Measurements from ENCODE around the gene TMEM169. TPM values are rescaled to one million over a fixed set of nuclear protein-coding genes. Genes with fewer than 3 reads are reported as not detected.

Gene TMEM169
- total and polyA plus RNA-seq, 4 donors = 0.42 to 1.9 (median 0.80) TPM

- peaks cover 0 to 16% (median 11%) of the 10 kb centered on the region in 4 donors for H3K36me3 ChIP-seq (ENCODE audit: control insufficient read depth in 4 of 4, insufficient read depth in 3 of 4, low read depth in 1 of 4, low read length in 3 of 4)
- DNase-seq (ENCODE audit: low spot score) = no peak
- peaks cover 4 to 43% (median 29%) of the 10 kb centered on the region in 4 donors for H3K4me1 ChIP-seq (ENCODE audit: control insufficient read depth in 4 of 4, insufficient read depth in 4 of 4, low read length in 3 of 4)
- 14% methylated on average over 1 of the region's 1 CpG for WGBS
- H3K27ac ChIP-seq (ENCODE audit: low read depth in 1 of 2, low read length in 2 of 2) = peak overlapping the region; percentile 86 to 90
- H3K27me3 ChIP-seq (ENCODE audit: control insufficient read depth in 4 of 4, insufficient read depth in 4 of 4, low read length in 3 of 4) = no peaks in the 10 kb centered on the region
- H3K4me3 ChIP-seq (ENCODE audit: low read depth in 1 of 3, low read length in 3 of 3) = peak overlapping the region; percentile 18 to 96 (median 75)
- no peaks in the 10 kb centered on the region for H3K9me3 ChIP-seq (ENCODE audit: control insufficient read depth in 4 of 4, low read length in 3 of 4)
- TF ChIP-seq TAF1 (conservative IDR thresholded peaks at IDR 0.05) (no peak), SP1 (IDR thresholded peaks at IDR 0.05) (no peak), YY1 (IDR thresholded peaks at IDR 0.05) (no peak), HNF4G (IDR thresholded peaks at IDR 0.05) (no peak), ZBTB33 (IDR thresholded peaks at IDR 0.05) (no peak), FOXA1 (IDR thresholded peaks at IDR 0.05) (no peak), RXRA (IDR thresholded peaks at IDR 0.05) (no peak), HNF4A (conservative IDR thresholded peaks at IDR 0.05) (no peak)
- H3K9ac ChIP-seq (ENCODE audit: low read depth in 1 of 2, low read length in 2 of 2) = peak overlapping the region; percentile 66 to 97
Measured at GRCh38 chr2:216110620-216111019, 28.9 kb downstream of the TMEM169 start.

- no peaks in the 10 kb centered on the region for H3K9me3 ChIP-seq (ENCODE audit: control insufficient read depth in 4 of 4, low read length in 3 of 4)
- H3K4me3 ChIP-seq (ENCODE audit: low read depth in 1 of 3, low read length in 3 of 3) = no peak overlapping the region
- peak overlapping the region in 1 of 2 donors; percentile 50 for H3K9ac ChIP-seq (ENCODE audit: low read depth in 1 of 2, low read length in 2 of 2)
- TF ChIP-seq MAX (IDR thresholded peaks at IDR 0.05) (no peak), YY1 (IDR thresholded peaks at IDR 0.05) (no peak), FOXA1 (IDR thresholded peaks at IDR 0.05) (no peak), HNF4A (conservative IDR thresholded peaks at IDR 0.05) (no peak), REST (IDR thresholded peaks at IDR 0.05) (no peak), HNF4G (IDR thresholded peaks at IDR 0.05) (no peak), SP1 (IDR thresholded peaks at IDR 0.05) (no peak), FOXA2 (IDR thresholded peaks at IDR 0.05) (no peak), GABPA (IDR thresholded peaks at IDR 0.05 in 1 of 2, conservative IDR thresholded peaks at IDR 0.05 in 1 of 2) (no peak), RXRA (IDR thresholded peaks at IDR 0.05) (no peak)
- DNase-seq (ENCODE audit: low spot score) = no peak
- 64% methylated on average over 7 of the region's 7 CpGs for WGBS
- no peaks in the 10 kb centered on the region for H3K27me3 ChIP-seq (ENCODE audit: control insufficient read depth in 4 of 4, insufficient read depth in 4 of 4, low read length in 3 of 4)
- peaks cover 0 to 16% (median 11%) of the 10 kb centered on the region in 4 donors for H3K36me3 ChIP-seq (ENCODE audit: control insufficient read depth in 4 of 4, insufficient read depth in 3 of 4, low read depth in 1 of 4, low read length in 3 of 4)
- H3K27ac ChIP-seq (ENCODE audit: low read depth in 1 of 2, low read length in 2 of 2) = no peak overlapping the region
- H3K4me1 ChIP-seq (ENCODE audit: control insufficient read depth in 4 of 4, insufficient read depth in 4 of 4, low read length in 3 of 4) = peaks cover 4 to 47% (median 30%) of the 10 kb centered on the region in 4 donors
Measured at GRCh38 chr2:216111122-216111521, 29.4 kb downstream of the TMEM169 start.

- H3K4me3 ChIP-seq (ENCODE audit: low read depth in 1 of 3, low read length in 3 of 3) = no peak overlapping the region
- H3K9me3 ChIP-seq (ENCODE audit: control insufficient read depth in 4 of 4, low read length in 3 of 4) = no peaks in the 10 kb centered on the region
- WGBS = 84% methylated on average over 4 of the region's 4 CpGs
- H3K27me3 ChIP-seq (ENCODE audit: control insufficient read depth in 4 of 4, insufficient read depth in 4 of 4, low read length in 3 of 4) = no peaks in the 10 kb centered on the region
- DNase-seq (ENCODE audit: low spot score) = no peak
- no peak overlapping the region for H3K9ac ChIP-seq (ENCODE audit: low read depth in 1 of 2, low read length in 2 of 2)
- no peak for TF ChIP-seq SP1 (IDR thresholded peaks at IDR 0.05)
- peaks cover 4 to 49% (median 35%) of the 10 kb centered on the region in 4 donors for H3K4me1 ChIP-seq (ENCODE audit: control insufficient read depth in 4 of 4, insufficient read depth in 4 of 4, low read length in 3 of 4)
- H3K27ac ChIP-seq (ENCODE audit: low read depth in 1 of 2, low read length in 2 of 2) = no peak overlapping the region
- peaks cover 0 to 24% (median 11%) of the 10 kb centered on the region in 4 donors for H3K36me3 ChIP-seq (ENCODE audit: control insufficient read depth in 4 of 4, insufficient read depth in 3 of 4, low read depth in 1 of 4, low read length in 3 of 4)
Measured at GRCh38 chr2:216112926-216113325, 31.2 kb downstream of the TMEM169 start.
